NCI-H69 (cell line): ENCODE measurements around the gene LDLR.

Experiments used
- DNase-seq: peaks from one replicate; lab custom pipeline; 2025; lab: John Stamatoyannopoulos, UW

LDLR gene

GRCh38 chr19:11089254-11090013, at the start of gene LDLR:
LDLR (plus strand) TSS chr19:11089463; CDS start chr19:11089549, 86 bp downstream.
- DNase-seq, result peak; percentile 94

GRCh38 chr19:11041194-11041593, 48.1 kb upstream of the LDLR start:
- DNase-seq, result no peak

GRCh38 chr19:11041966-11042627, 47.2 kb upstream of the LDLR start:
- DNase-seq, result no peak

GRCh38 chr19:11044431-11044830, 44.8 kb upstream of the LDLR start:
- DNase-seq, result no peak

- DNase-seq, result no peak
These were observed 43.7 kb upstream of the LDLR start for GRCh38 chr19:11045536-11045935.

GRCh38 chr19:11046605-11047354, 42.5 kb upstream of the LDLR start:
- DNase-seq, result no peak

- no peak for DNase-seq
These were observed 41.4 kb upstream of the LDLR start for GRCh38 chr19:11047866-11048265.

GRCh38 chr19:11050323-11051114, 38.7 kb upstream of the LDLR start:
- no peak for DNase-seq

- no peak for DNase-seq
These were observed 35.5 kb upstream of the LDLR start for GRCh38 chr19:11053817-11054195.

GRCh38 chr19:11054200-11054599, 35.1 kb upstream of the LDLR start:
- no peak for DNase-seq

- no peak for DNase-seq
These were observed 34.6 kb upstream of the LDLR start for GRCh38 chr19:11054628-11055027.

- DNase-seq, result no peak
These were observed 30.8 kb upstream of the LDLR start for GRCh38 chr19:11058246-11059030.

- no peak for DNase-seq
These were observed 29.5 kb upstream of the LDLR start for GRCh38 chr19:11059511-11060358.

GRCh38 chr19:11061952-11062351, 27.3 kb upstream of the LDLR start:
- no peak for DNase-seq

- no peak for DNase-seq
These were observed 25.8 kb upstream of the LDLR start for GRCh38 chr19:11063434-11063833.

GRCh38 chr19:11064831-11065303, 24.4 kb upstream of the LDLR start:
- no peak for DNase-seq

- no peak for DNase-seq
These were observed 22.9 kb upstream of the LDLR start for GRCh38 chr19:11066326-11066725.

- DNase-seq, result no peak
These were observed 21.7 kb upstream of the LDLR start for GRCh38 chr19:11067356-11068113.

GRCh38 chr19:11069561-11069960, 19.7 kb upstream of the LDLR start:
- DNase-seq, result no peak
